ENCODE results near the gene FMR1. TPM values are rescaled to one million over a fixed set of nuclear protein-coding genes. Genes with fewer than 3 reads are reported as not detected.

FMR1 gene
- total RNA-seq, 1 experiment from 2014 or later, result 24.4 TPM

GRCh38 chrX:147876849-147877646 lies 34.7 kb upstream of the FMR1 start:
- ChIA-PET CTCF (no interaction called here), POLR2A (ENCODE audit: unreplicated experiment) (no interaction called here)
- H3K4me3 ChIP-seq (ENCODE audit: low read length), result no peak overlapping the region
- no peaks in the 10 kb centered on the region for H3K27me3 ChIP-seq (ENCODE audit: low read length)
- TF ChIP-seq EZH2 (IDR thresholded peaks at IDR 0.05; ENCODE audit: low read length, unreplicated experiment), result no peak
- TF ChIP-seq CTCF (conservative IDR thresholded peaks at IDR 0.05; ENCODE audit: low read depth, low read length), result no peak
- no peak for TF ChIP-seq EZH2phosphoT487 (IDR thresholded peaks at IDR 0.05; ENCODE audit: borderline replicate concordance, low read length)
- H3K9ac ChIP-seq (ENCODE audit: low read length), result no peak overlapping the region
- no peak for DNase-seq
- H2AFZ ChIP-seq (ENCODE audit: low read length), result no peak overlapping the region
- no peaks in the 10 kb centered on the region for H3K9me2 ChIP-seq (replicated peaks; ENCODE audit: low read length)
- H3K79me2 ChIP-seq (ENCODE audit: low read length), result no peaks in the 10 kb centered on the region
- ATAC-seq, result no peak
- H4K20me1 ChIP-seq (ENCODE audit: low read length), result no peaks in the 10 kb centered on the region
- no peak overlapping the region for H3K4me2 ChIP-seq (ENCODE audit: low read length)
- H3K4me1 ChIP-seq (ENCODE audit: insufficient read depth, low read length), result no peaks in the 10 kb centered on the region
- no TSS peak for BruUV-seq (replicated peaks)
- H3K27ac ChIP-seq (ENCODE audit: low read length), result no peak overlapping the region
- no peaks in the 10 kb centered on the region for H3F3A ChIP-seq (ENCODE audit: low read length, unreplicated experiment)
- H3K36me3 ChIP-seq (ENCODE audit: low read depth, low read length), result no peaks in the 10 kb centered on the region
- intact Hi-C loops (cut with micrococcal nuclease), result no loop called here
- no peaks in the 10 kb centered on the region for H3K9me3 ChIP-seq (ENCODE audit: low read length)

- Histone ChIP-seq H3K27me3 (ENCODE audit: low read length) (no peaks in the 10 kb centered on the region), H3K9me3 (ENCODE audit: low read length) (no peaks in the 10 kb centered on the region), H3F3A (ENCODE audit: low read length, unreplicated experiment) (no peaks in the 10 kb centered on the region), H3K4me2 (ENCODE audit: low read length) (no peak overlapping the region), H3K36me3 (ENCODE audit: low read depth, low read length) (no peaks in the 10 kb centered on the region), H3K9ac (ENCODE audit: low read length) (no peak overlapping the region), H3K4me3 (ENCODE audit: low read length) (no peak overlapping the region), H3K27ac (ENCODE audit: low read length) (no peak overlapping the region), H3K9me2 (replicated peaks; ENCODE audit: low read length) (no peaks in the 10 kb centered on the region), H4K20me1 (ENCODE audit: low read length) (no peaks in the 10 kb centered on the region), H2AFZ (ENCODE audit: low read length) (no peak overlapping the region), H3K4me1 (ENCODE audit: insufficient read depth, low read length) (no peaks in the 10 kb centered on the region), H3K79me2 (ENCODE audit: low read length) (no peaks in the 10 kb centered on the region)
- BruUV-seq (replicated peaks), result no TSS peak
- ChIA-PET POLR2A (ENCODE audit: unreplicated experiment) (no interaction called here), CTCF (no interaction called here)
- no peak for TF ChIP-seq EZH2phosphoT487 (IDR thresholded peaks at IDR 0.05; ENCODE audit: borderline replicate concordance, low read length)
- no peak for TF ChIP-seq EZH2 (IDR thresholded peaks at IDR 0.05; ENCODE audit: low read length, unreplicated experiment)
- no peak for TF ChIP-seq CTCF (conservative IDR thresholded peaks at IDR 0.05; ENCODE audit: low read depth, low read length)
- ATAC-seq (no peak), DNase-seq (no peak)
- intact Hi-C loops (cut with micrococcal nuclease), result no loop called here
These were observed 34.0 kb upstream of the FMR1 start for GRCh38 chrX:147877726-147878125.

GRCh38 chrX:147884958-147885357 lies 26.8 kb upstream of the FMR1 start:
- POLR2A ChIA-PET (ENCODE audit: unreplicated experiment), result no interaction called here
- ATAC-seq (no peak), DNase-seq (no peak)
- intact Hi-C loops (cut with micrococcal nuclease), result no loop called here
- Histone ChIP-seq H3F3A (ENCODE audit: low read length, unreplicated experiment) (no peaks in the 10 kb centered on the region), H3K9me3 (ENCODE audit: low read length) (no peaks in the 10 kb centered on the region), H3K4me1 (ENCODE audit: insufficient read depth, low read length) (no peaks in the 10 kb centered on the region), H3K27me3 (ENCODE audit: low read length) (no peaks in the 10 kb centered on the region), H3K79me2 (ENCODE audit: low read length) (no peaks in the 10 kb centered on the region), H3K36me3 (ENCODE audit: low read depth, low read length) (no peaks in the 10 kb centered on the region), H3K27ac (ENCODE audit: low read length) (no peak overlapping the region), H4K20me1 (ENCODE audit: low read length) (no peaks in the 10 kb centered on the region), H3K9me2 (replicated peaks; ENCODE audit: low read length) (no peaks in the 10 kb centered on the region), H3K4me2 (ENCODE audit: low read length) (no peak overlapping the region), H3K4me3 (ENCODE audit: low read length) (no peak overlapping the region), H3K9ac (ENCODE audit: low read length) (no peak overlapping the region), H2AFZ (ENCODE audit: low read length) (no peak overlapping the region)
- no peak for TF ChIP-seq EZH2phosphoT487 (IDR thresholded peaks at IDR 0.05; ENCODE audit: borderline replicate concordance, low read length)
- CTCF ChIA-PET, result no interaction called here
- BruUV-seq (replicated peaks), result no TSS peak
